ENCODE data around the gene TXN2. TPM values are rescaled to one million over a fixed set of nuclear protein-coding genes. Genes with fewer than 3 reads are reported as not detected.
A peak's percentile ranks its signal among the peaks of the same experiment; 100 is the strongest.
"Not testable (repeated sequence)": the region's sequence is repeated elsewhere in the genome, so short reads cannot be mapped to it uniquely, and the experiment has no call there.

Gene TXN2
- total RNA-seq, 1 donor from 2014 or later, result 67.3 TPM

DNA sequence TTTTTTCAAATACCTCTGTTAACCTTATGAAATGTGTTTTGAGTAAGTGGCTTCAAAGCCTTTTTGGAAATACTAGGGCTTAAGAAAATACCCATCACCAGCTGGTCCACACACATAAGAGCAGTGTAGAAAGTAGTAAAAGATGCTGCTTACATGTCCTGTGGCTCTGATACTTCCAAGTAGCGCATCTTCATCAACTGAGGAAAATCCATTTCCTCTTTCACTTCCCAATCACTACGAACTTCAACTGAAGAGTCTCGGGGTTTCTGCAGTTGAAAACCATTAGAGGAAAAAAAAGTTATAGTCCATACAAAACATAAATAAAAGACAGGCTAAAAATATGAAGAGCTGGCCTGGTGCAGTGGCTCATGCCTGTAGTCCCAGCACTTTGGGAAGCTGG lies 39.0 kb upstream of the TXN2 start:
- Mint-ChIP-seq H3K4me1 (ENCODE audit: unreplicated experiment) (no peaks in the 10 kb centered on the region), H3K4me3 (ENCODE audit: unreplicated experiment) (peak overlapping the region; percentile 31), H3K36me3 (ENCODE audit: low read depth, unreplicated experiment) (peaks cover 72% of the 10 kb centered on the region)

DNA sequence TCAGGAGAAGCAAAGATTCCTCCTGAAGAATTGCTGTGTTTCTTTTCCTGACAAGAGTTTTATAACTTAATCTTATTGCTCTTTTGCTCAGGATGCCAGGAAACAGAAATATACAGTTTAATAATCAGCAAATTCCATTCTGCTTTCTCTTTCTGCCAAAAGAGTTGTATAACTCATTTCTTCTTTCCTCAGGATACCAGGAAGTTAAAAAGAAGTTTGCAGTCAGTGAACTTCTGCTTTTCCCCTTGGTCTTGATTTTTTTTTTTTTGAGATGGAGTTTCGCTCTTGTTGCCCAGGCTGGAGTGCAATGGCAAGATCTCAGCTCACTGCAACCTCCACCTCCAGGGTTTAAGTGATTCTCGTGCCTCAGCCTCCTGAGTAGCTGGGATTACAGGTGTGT lies 38.5 kb upstream of the TXN2 start:
- not testable (repeated sequence) for H3K27me3 Mint-ChIP-seq (ENCODE audit: unreplicated experiment); H3K4me3 Mint-ChIP-seq (ENCODE audit: unreplicated experiment); H3K27ac Mint-ChIP-seq (ENCODE audit: unreplicated experiment); H3K9me3 Mint-ChIP-seq (ENCODE audit: unreplicated experiment); DNase-seq (ENCODE audit: low spot score); H3K4me1 Mint-ChIP-seq (ENCODE audit: unreplicated experiment)
- peaks cover 71% of the 10 kb centered on the region for H3K36me3 Mint-ChIP-seq (ENCODE audit: low read depth, unreplicated experiment)

More for the DNA sequence above, 39.0 kb upstream of the TXN2 start:
- no peaks in the 10 kb centered on the region for H3K9me3 Mint-ChIP-seq (ENCODE audit: unreplicated experiment)
- TF ChIP-seq, protein P1, sequence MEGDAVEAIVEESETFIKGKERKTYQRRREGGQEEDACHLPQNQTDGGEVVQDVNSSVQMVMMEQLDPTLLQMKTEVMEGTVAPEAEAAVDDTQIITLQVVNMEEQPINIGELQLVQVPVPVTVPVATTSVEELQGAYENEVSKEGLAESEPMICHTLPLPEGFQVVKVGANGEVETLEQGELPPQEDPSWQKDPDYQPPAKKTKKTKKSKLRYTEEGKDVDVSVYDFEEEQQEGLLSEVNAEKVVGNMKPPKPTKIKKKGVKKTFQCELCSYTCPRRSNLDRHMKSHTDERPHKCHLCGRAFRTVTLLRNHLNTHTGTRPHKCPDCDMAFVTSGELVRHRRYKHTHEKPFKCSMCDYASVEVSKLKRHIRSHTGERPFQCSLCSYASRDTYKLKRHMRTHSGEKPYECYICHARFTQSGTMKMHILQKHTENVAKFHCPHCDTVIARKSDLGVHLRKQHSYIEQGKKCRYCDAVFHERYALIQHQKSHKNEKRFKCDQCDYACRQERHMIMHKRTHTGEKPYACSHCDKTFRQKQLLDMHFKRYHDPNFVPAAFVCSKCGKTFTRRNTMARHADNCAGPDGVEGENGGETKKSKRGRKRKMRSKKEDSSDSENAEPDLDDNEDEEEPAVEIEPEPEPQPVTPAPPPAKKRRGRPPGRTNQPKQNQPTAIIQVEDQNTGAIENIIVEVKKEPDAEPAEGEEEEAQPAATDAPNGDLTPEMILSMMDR (IDR thresholded peaks at IDR 0.05; ENCODE audit: unreplicated experiment), result no peak
- H3K27me3 Mint-ChIP-seq (ENCODE audit: unreplicated experiment), result no peaks in the 10 kb centered on the region
- no peak overlapping the region for H3K27ac Mint-ChIP-seq (ENCODE audit: unreplicated experiment)
- DNase-seq (ENCODE audit: low spot score), result no peak

DNA sequence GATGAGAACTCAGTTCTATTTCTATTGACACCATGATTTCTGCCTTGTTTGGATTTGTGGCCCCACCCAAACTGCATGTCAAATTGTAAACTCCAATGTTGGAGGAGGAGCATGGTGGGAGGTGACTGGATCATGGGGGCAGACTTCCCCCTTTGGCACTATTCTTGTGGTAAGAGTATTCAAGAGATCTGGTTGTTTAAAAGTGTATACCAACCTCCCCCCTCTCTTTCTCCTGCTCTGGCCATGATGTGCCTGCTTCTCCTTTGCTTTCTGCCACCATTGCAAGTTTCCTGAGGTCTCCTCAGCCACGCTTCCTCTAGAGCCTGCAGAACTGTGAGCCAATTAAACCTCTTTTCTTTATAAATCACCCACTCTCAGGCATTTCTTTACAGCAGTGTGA lies 33.3 kb upstream of the TXN2 start:
- Mint-ChIP-seq H3K4me3 (ENCODE audit: unreplicated experiment) (no peak overlapping the region), H3K9me3 (ENCODE audit: unreplicated experiment) (no peaks in the 10 kb centered on the region), H3K27me3 (ENCODE audit: unreplicated experiment) (peaks cover 2% of the 10 kb centered on the region), H3K27ac (ENCODE audit: unreplicated experiment) (no peak overlapping the region), H3K4me1 (ENCODE audit: unreplicated experiment) (no peaks in the 10 kb centered on the region), H3K36me3 (ENCODE audit: low read depth, unreplicated experiment) (peaks cover 76% of the 10 kb centered on the region)
- TF ChIP-seq, protein P1 (IDR thresholded peaks at IDR 0.05; ENCODE audit: unreplicated experiment), result no peak
- DNase-seq (ENCODE audit: low spot score), result no peak

DNA sequence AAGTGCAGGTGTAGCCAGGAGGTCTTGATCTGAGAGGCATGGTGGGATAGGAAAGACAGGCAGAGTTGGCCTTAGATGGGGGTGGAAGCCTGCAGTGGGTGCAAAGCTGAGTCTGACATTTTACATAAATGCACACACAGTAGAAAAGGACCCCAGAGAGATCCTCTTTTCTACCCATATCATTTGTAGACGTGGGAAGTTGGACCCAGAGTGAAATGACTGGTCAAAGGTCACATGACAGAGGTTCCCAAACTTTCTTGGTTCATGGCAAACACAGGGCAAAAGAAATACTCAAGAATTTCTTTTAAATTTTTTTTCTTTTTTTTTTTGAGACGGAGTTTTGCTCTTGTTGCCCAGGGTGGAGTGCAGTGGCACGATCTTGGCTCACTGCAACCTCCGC lies 31.6 kb upstream of the TXN2 start:
- no peak for DNase-seq (ENCODE audit: low spot score)
- H3K27me3 Mint-ChIP-seq (ENCODE audit: unreplicated experiment), result peaks cover 2% of the 10 kb centered on the region
- TF ChIP-seq, protein P1 (IDR thresholded peaks at IDR 0.05; ENCODE audit: unreplicated experiment), result no peak
- H3K36me3 Mint-ChIP-seq (ENCODE audit: low read depth, unreplicated experiment), result peaks cover 69% of the 10 kb centered on the region
- H3K27ac Mint-ChIP-seq (ENCODE audit: unreplicated experiment), result no peak overlapping the region
- H3K9me3 Mint-ChIP-seq (ENCODE audit: unreplicated experiment), result no peaks in the 10 kb centered on the region
- peak overlapping the region; percentile 4 for H3K4me3 Mint-ChIP-seq (ENCODE audit: unreplicated experiment)
- peaks cover 2% of the 10 kb centered on the region for H3K4me1 Mint-ChIP-seq (ENCODE audit: unreplicated experiment)

DNA sequence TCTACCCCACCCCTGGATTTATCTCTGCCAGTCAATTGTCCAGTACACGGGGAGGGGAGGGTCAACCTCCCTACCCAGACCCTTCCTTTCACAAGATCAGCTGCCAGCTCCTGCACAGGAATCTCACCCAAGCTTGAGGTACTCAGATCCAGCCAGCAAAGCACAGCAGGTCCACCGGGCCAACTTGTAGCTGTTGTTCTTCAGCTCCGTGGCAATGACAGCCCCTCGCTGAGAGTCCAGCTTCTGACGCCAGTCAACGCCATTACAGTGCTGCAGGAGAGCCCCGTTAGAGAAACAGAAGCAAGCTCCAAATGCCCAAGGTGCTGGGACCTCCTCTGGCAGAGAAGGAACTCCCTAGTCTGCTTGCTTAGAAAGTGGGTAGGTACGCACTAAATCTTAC lies 30.9 kb upstream of the TXN2 start:
- H3K9me3 Mint-ChIP-seq (ENCODE audit: unreplicated experiment), result no peaks in the 10 kb centered on the region
- H3K4me1 Mint-ChIP-seq (ENCODE audit: unreplicated experiment), result peaks cover 6% of the 10 kb centered on the region
- peaks cover 63% of the 10 kb centered on the region for H3K36me3 Mint-ChIP-seq (ENCODE audit: low read depth, unreplicated experiment)
- H3K27ac Mint-ChIP-seq (ENCODE audit: unreplicated experiment), result no peak overlapping the region
- H3K4me3 Mint-ChIP-seq (ENCODE audit: unreplicated experiment), result peak overlapping the region; percentile 42
- H3K27me3 Mint-ChIP-seq (ENCODE audit: unreplicated experiment), result peaks cover 2% of the 10 kb centered on the region
- TF ChIP-seq, protein P1 (IDR thresholded peaks at IDR 0.05; ENCODE audit: unreplicated experiment), result no peak
- DNase-seq (ENCODE audit: low spot score), result no peak
